GM21825 (cell line): Measurements from ENCODE around the gene PKNOX2.

ENCODE experiments used
- ATAC-seq: cut with Tn5 transposase; IDR thresholded peaks from one replicate; pipeline ENCODE4 v1.9.1; 2021; ENCODE audit warnings: mild to moderate bottlenecking, moderate library complexity; ENCODE audit not compliant: unreplicated experiment

PKNOX2 gene

DNA sequence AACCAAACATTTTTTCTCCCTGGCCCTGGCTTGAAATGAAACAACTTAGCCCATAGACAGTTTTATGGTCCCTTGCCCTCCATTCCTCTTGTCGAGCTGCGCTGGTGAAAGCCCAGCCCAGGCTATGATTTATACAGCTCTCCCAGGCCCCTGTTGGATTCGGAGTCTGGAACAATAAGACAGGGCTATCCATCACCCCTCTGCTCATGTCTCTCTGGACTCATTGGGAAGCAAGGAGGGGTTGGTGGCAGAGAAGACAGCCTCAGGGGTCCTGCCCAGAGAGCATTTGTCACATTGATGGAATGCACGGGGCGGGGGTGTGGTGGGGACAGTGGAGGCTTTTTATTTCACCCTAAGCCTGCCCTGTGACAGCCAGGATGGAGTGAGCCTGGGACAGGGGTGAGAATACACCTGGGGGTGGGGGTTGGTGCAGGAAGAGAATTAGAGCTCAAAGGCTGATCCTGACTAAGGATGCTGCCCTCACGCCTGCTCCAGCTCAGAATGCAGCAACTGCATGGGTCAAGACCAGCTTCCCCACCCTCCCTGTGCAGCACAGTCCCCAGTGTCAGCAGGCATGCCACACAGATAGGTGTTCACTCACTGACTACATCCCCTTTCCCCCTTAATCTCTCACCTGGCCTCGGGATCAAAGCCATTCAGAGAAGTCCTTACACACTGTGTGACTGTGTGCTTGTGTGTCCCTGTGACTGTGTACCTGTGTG is 10.0 kb upstream of the PKNOX2 start:
- ATAC-seq: no peak

DNA sequence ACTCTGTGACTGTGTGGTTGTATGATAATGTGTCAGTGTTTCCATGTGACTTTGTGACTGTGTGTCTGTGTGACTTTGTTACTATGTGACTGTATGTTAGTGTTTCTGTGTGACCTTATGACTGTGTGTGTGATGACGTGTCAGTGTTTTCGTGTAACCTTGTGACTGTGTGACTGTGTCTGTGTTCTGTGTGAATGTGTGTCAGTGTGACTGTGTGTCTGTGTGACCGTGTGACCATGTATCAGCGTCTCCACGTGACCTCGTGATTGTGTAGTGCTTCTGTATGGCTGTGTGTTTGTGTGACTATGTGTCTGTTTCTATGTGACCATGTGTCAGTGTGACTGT is 9.5 kb upstream of the PKNOX2 start:
- ATAC-seq: no peak

GRCh38 chr11:125155767-125156166 is 8.8 kb upstream of the PKNOX2 start:
- ATAC-seq: no peak

- no peak for ATAC-seq
These were observed 8.0 kb upstream of the PKNOX2 start for GRCh38 chr11:125156346-125157117.

DNA sequence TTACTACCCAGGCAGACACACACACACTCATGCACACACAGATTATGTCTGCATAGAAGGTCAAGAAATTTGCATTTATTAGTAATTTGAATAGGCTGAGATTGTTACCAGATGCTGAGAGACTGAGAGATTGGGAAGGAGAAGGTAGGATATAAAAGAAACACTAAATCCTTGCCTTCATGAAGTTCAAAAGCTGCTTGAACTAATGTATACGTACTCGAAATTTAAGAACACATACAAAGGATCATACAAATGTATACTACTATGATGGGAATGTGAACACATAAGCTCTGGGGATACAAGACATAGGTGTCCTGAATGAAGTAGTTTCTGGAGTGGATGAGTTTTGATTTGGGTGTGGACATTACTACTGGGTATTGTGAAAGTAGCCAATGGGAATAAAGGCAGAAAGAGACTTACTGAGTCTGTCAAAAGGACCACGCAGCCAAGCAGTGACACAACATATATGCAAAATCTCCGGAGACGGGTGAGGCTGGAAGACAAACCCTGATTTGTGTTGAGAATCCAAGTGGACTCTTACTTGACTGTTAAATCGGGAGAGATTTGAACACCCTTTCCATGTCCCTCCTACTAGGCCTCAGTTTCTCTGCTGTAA is 7.3 kb upstream of the PKNOX2 start:
- ATAC-seq: no peak

- ATAC-seq: no peak
These were observed 6.4 kb upstream of the PKNOX2 start for GRCh38 chr11:125157953-125158680.

- ATAC-seq: no peak
These were observed 1.8 kb upstream of the PKNOX2 start for GRCh38 chr11:125162743-125163142.

GRCh38 chr11:125163431-125164063 is 1.0 kb upstream of the PKNOX2 start:
- no peak for ATAC-seq

DNA sequence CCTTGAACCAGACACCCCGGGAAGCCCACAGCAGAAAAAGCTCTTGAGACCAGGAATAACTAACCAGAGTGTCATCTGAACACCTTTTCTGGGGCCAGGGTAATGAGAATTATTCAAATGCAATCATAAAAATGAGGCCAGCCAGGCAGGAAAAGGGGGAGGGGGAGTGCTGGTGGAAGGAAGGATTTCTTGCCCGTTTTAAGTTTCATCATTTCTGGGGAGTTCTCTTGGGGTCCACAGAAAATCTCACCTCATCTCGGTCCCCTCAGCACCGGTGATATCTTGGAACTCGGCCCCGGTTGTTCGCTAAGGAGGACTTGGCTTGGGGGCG is 495 bp upstream of the PKNOX2 start:
- ATAC-seq: no peak

GRCh38 chr11:125165111-125165842 is 726 bp downstream of the PKNOX2 start:
- no peak for ATAC-seq

DNA sequence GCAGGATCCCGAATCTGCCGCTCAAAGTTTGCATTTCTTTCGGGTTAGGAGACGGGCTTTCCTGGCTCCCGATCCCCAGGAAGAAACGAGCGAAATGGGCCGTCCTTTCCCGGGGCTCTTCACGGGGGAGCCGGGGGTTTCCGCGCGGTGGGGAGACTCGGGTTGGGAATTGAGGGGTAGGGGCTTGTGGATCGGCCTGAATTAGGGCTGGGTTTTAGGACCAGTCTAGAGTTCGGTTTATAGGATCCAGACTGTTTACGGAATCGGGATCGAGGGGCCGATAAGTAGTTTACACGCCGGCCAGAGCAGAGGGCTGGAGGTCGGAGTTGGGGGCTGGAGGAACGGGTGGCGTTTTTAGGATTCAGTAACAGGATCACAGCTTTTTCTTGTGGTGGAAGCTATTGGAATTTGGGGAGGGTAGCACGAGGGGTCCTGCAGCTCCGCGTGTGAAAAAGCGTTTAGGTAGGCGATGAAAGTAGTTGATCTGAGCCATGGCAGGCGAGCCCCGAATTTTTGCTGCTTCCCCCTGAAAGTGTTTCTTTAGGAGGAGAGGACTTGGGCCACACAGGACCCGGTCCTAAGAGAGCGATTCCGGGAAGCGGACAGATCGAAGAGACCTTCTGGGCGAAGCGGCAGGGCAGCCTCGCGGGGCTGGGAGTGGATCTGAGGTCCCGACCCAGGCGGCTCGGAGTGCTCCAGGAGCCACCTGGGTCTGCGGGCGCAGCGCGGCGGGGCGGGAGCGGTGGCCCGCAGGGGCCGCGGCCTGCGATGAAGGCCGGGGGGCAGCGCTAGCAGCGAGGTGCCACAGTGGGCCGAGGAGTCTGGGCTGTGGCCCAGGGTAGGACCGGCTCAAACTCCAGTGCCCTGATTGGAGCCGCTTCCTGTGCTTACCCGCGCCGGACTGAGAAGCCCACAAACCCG is 1.6 kb downstream of the PKNOX2 start:
- ATAC-seq: no peak

GRCh38 chr11:125166764-125167291 is 2.3 kb downstream of the PKNOX2 start:
- ATAC-seq: no peak

DNA sequence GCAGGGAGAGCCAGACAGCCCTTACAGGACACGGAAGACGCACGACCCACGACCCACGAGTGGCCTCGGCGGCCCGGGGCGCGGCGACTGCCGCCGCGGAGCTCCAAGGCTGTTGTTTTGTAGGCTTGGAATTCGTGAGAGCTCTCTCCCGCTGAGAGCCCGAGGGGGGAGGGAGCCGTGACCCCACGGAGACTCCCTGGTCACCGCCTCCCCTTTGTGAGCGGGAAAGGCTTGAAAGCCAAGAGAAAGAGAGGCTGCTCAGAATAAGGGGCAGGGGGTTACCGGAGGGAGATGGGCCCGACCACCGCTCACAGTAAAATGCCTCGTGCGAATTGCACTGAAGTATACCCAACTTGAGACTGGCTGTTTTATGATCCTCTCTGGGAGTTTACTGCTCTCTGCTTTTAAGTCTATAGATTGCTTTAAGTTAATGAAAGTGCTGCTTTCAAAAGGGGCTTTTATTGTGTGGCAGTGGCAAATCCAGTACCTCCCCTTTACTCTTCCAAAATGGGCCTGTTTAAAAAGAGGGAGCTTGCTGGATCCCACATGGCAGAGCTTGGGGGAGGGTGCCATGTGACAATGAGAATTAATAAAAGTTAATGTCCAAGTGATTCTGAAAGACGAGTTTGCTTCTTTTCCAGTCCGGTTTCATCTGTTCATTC is 2.9 kb downstream of the PKNOX2 start:
- no peak for ATAC-seq

GRCh38 chr11:125167954-125168835 is 3.6 kb downstream of the PKNOX2 start:
- no peak for ATAC-seq

- ATAC-seq: no peak
These were observed 4.4 kb downstream of the PKNOX2 start for GRCh38 chr11:125168918-125169456.

- no peak for ATAC-seq
These were observed 5.5 kb downstream of the PKNOX2 start for GRCh38 chr11:125170001-125170509.

DNA sequence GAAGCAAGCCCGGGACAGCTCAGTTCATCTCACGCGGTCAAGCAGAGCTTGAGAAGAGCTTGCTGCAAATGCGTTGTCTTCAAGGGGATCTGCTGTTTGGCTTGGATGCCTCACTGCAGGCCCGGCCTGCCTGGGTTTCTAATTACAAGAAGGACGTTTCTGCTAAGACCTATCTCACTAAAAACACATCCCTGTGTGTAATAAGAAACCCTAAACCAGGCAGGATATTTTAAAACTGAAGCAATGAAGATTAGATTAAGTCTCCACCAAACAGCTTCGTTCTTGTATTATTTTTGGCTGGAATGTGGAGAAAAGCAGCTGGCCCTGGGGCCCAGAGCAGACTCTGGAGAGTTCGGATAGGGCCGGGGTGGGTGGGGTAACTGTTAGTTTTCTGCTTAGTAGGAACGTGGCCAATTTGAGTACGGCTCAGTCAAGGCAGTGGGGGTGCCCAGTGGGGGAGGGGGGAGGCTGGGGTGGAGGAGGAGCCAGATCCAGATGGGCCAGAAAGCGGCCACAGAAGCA is 6.0 kb downstream of the PKNOX2 start:
- ATAC-seq: no peak
